HG03442 (cell line): ENCODE data around the gene SPOUT1.

ENCODE experiments used
- ATAC-seq: cut with Tn5 transposase; IDR thresholded peaks from one replicate; pipeline ENCODE4 v1.9.1; 2021; ENCODE audit warnings: mild to moderate bottlenecking, moderate library complexity; ENCODE audit not compliant: unreplicated experiment

SPOUT1 gene

GRCh38 chr9:128836509-128837145 is 7.0 kb upstream of the SPOUT1 start:
- ATAC-seq: no peak

- ATAC-seq: no peak
Measured at GRCh38 chr9:128835246-128836210, 5.9 kb upstream of the SPOUT1 start.

GRCh38 chr9:128833696-128834095 is 4.1 kb upstream of the SPOUT1 start:
- ATAC-seq: no peak

- no peak for ATAC-seq
Measured at GRCh38 chr9:128828719-128829452, 708 bp downstream of the SPOUT1 start.

- no peak for ATAC-seq
Measured at GRCh38 chr9:128828267-128828666, 1.3 kb downstream of the SPOUT1 start.

GRCh38 chr9:128825923-128826700 is 3.5 kb downstream of the SPOUT1 start:
- ATAC-seq: no peak

- ATAC-seq: no peak
Measured at GRCh38 chr9:128824911-128825310, 4.7 kb downstream of the SPOUT1 start.

- no peak for ATAC-seq
Measured at GRCh38 chr9:128823903-128824406, 5.6 kb downstream of the SPOUT1 start.

- no peak for ATAC-seq
Measured at GRCh38 chr9:128823362-128823902, 6.2 kb downstream of the SPOUT1 start.

- ATAC-seq: no peak
Measured at GRCh38 chr9:128822407-128823042, 7.1 kb downstream of the SPOUT1 start.

GRCh38 chr9:128821584-128822406 is 7.8 kb downstream of the SPOUT1 start:
- no peak for ATAC-seq

GRCh38 chr9:128820665-128821583 is 8.7 kb downstream of the SPOUT1 start:
- no peak for ATAC-seq

- ATAC-seq: no peak
Measured at GRCh38 chr9:128819716-128820664, 9.6 kb downstream of the SPOUT1 start.

GRCh38 chr9:128818839-128819715 is 10.5 kb downstream of the SPOUT1 start:
- peak; percentile 28 for ATAC-seq

GRCh38 chr9:128818099-128818838 is 11.3 kb downstream of the SPOUT1 start, which contains the start of gene ENDOG:
Gene ENDOG (plus strand): TSS chr9:128818500. CDS start chr9:128818685, 185 bp downstream.
- peak; percentile 83 for ATAC-seq
